Fibroblast of lung (primary cell): ENCODE measurements around the gene FOXL1.

Experiments
- EZH2 ChIP-seq: IDR thresholded peaks from 2 replicates; pipeline ENCODE4 v1.5.1; 2012; ENCODE audit warnings: low read length, control low read depth, mild to moderate bottlenecking; ENCODE audit errors: missing control alignments
- TF ChIP-seq, protein P1 (sequence below), 2 donors: IDR thresholded peaks in 1 of 2; conservative IDR thresholded peaks in 1 of 2; 1 replicate in 1 of 2; 2 replicates in 1 of 2; pipeline ENCODE4 v1.5.1; 2011 to 2012; ENCODE audit warnings: low read length in 2 of 2, control low read depth in 1 of 2, inconsistent platforms in 1 of 2, low read depth in 1 of 2, mild to moderate bottlenecking in 1 of 2

DNA sequence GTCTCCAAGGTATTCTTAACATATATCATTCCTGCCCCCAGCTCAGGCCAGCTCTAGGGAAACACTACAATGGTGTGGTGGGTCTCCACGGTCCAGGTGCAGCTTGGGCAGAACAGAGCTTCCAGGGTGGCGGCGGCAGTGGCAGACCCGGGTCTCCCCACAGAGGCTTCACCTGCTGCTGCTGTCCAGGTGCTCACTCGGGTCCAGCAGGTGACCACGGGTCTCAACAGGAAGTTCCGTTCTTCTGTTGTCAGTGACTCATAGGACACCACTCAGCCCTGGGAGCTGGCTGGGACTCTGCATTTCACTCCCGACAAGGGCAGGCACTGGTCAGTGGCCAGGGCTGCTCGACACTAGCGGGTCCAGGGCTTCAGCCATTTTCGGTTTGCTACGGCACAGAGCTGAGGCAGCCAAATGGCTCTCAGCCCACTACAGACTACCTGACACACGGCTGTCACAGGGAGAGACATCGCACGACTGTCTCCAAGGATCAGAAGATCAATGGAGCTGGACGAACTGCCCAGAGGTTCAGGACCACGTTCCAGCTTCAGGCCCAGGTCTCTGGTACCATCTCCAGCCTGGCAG lies 40.1 kb upstream of the FOXL1 start:
- TF ChIP-seq EZH2 = no peak
- TF ChIP-seq, protein P1, sequence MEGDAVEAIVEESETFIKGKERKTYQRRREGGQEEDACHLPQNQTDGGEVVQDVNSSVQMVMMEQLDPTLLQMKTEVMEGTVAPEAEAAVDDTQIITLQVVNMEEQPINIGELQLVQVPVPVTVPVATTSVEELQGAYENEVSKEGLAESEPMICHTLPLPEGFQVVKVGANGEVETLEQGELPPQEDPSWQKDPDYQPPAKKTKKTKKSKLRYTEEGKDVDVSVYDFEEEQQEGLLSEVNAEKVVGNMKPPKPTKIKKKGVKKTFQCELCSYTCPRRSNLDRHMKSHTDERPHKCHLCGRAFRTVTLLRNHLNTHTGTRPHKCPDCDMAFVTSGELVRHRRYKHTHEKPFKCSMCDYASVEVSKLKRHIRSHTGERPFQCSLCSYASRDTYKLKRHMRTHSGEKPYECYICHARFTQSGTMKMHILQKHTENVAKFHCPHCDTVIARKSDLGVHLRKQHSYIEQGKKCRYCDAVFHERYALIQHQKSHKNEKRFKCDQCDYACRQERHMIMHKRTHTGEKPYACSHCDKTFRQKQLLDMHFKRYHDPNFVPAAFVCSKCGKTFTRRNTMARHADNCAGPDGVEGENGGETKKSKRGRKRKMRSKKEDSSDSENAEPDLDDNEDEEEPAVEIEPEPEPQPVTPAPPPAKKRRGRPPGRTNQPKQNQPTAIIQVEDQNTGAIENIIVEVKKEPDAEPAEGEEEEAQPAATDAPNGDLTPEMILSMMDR (conservative IDR thresholded peaks at IDR 0.05 in 1 of 2, IDR thresholded peaks at IDR 0.05 in 1 of 2; ENCODE audit: low read depth in 1 of 2, low read length in 2 of 2) = no peak
